Caco-2 (cell line): Measurements from ENCODE around the gene G2E3. TPM values are rescaled to one million over a fixed set of nuclear protein-coding genes. Genes with fewer than 3 reads are reported as not detected.
"Not testable (repeated sequence)": the region's sequence is repeated elsewhere in the genome, so short reads cannot be mapped to it uniquely, and the experiment has no call there.

Source experiments
- BruUV-seq: library from RNA; stranded (reverse); fragments of 400-500 nt; replicated peaks from 2 replicates; lab custom pipeline; 2021; lab: Mats Ljungman, UMichigan
- CTCF ChIA-PET: fragments of 300-600 bp; sonication (Branson Sonifier 250); formaldehyde crosslinking; loops from one replicate; lab custom pipeline; 2022; ENCODE audit warnings: antibody characterized with exemption; lab: Charles Lee
- POLR2A ChIA-PET: fragments of 300-600 bp; sonication (Branson Sonifier 250); formaldehyde crosslinking; loops from one replicate; lab custom pipeline; 2022; ENCODE audit warnings: antibody characterized with exemption; lab: Charles Lee
- DNase-seq, 2 experiments: peaks; one replicate each; pipeline versions ENCODE4 v3.0.0 to v3.0.0-alpha.2; 2020 to 2022
- H3K27me3 ChIP-seq: replicated peaks from 2 replicates; pipeline ENCODE4 v1.6.0; 2011; ENCODE audit warnings: low read length; ENCODE audit not compliant: control insufficient read depth, insufficient read depth
- H3K36me3 ChIP-seq: 2 replicates; pipeline ENCODE4 v1.5.1; 2011; ENCODE audit warnings: low read length; ENCODE audit not compliant: control insufficient read depth, insufficient read depth
- H3K4me1 ChIP-seq: fragments of 250-450 bp; sonication (Bioruptor Pico); 2 replicates; pipeline ENCODE4 v1.5.1; 2020; ENCODE audit warnings: mild to moderate bottlenecking
- H3K4me3 ChIP-seq: 2 replicates; pipeline ENCODE4 v1.5.1; 2011; ENCODE audit warnings: low read depth, mild to moderate bottlenecking, control low read depth, low read length
- H3K9me3 ChIP-seq: fragments of 250-450 bp; sonication (Bioruptor Pico); 2 replicates; pipeline ENCODE4 v1.5.1; 2020; ENCODE audit warnings: mild to moderate bottlenecking, moderate library complexity
- H3K27ac Mint-ChIP-seq: one replicate; pipeline ENCODE4 v1.8.0; 2022; ENCODE audit warnings: mixed read lengths; ENCODE audit not compliant: unreplicated experiment
- H3K27me3 Mint-ChIP-seq: one replicate; pipeline ENCODE4 v1.8.0; 2022; ENCODE audit warnings: mixed read lengths; ENCODE audit not compliant: insufficient read depth, unreplicated experiment
- H3K36me3 Mint-ChIP-seq: one replicate; pipeline ENCODE4 v1.8.0; 2022; ENCODE audit warnings: mild to moderate bottlenecking, mixed read lengths; ENCODE audit not compliant: insufficient read depth, unreplicated experiment
- H3K4me1 Mint-ChIP-seq: one replicate; pipeline ENCODE4 v1.8.0; 2022; ENCODE audit warnings: low read depth, mixed read lengths; ENCODE audit not compliant: unreplicated experiment
- H3K4me3 Mint-ChIP-seq: one replicate; pipeline ENCODE4 v1.8.0; 2022; ENCODE audit warnings: mild to moderate bottlenecking, moderate library complexity, mixed read lengths; ENCODE audit not compliant: unreplicated experiment
- H3K9me3 Mint-ChIP-seq: one replicate; pipeline ENCODE4 v1.8.0; 2022; ENCODE audit warnings: mixed read lengths; ENCODE audit not compliant: unreplicated experiment
- intact Hi-C: fragments of 100-400 bp; cut with micrococcal nuclease; formaldehyde crosslinking; loops from one replicate; pipeline ENCODE4 v1.10.0; 2022; ENCODE audit not compliant: unreplicated experiment
- total RNA-seq: library from RNA; stranded (reverse); gene quantifications from 2 replicates; pipeline ENCODE4 v1.2.3, GENCODE V29; 2022
- TF ChIP-seq, protein P1 (sequence below), 2 experiments: fragments of 200-600 bp in 1 of 2; IDR thresholded peaks; 1 replicate in 1 of 2; 2 replicates in 1 of 2; pipeline versions ENCODE4 v1.5.1 to v1.8.0; 2011 to 2022; ENCODE audit warnings: antibody characterized with exemption in 1 of 2, control low read depth in 1 of 2, inconsistent platforms in 1 of 2, low read depth in 1 of 2, low read length in 1 of 2, mild to moderate bottlenecking in 1 of 2, moderate library complexity in 1 of 2; ENCODE audit not compliant: insufficient read depth in 1 of 2, severe bottlenecking in 1 of 2, unreplicated experiment in 1 of 2

G2E3 gene
- total RNA-seq, 1 experiment from 2014 or later = 25.1 TPM

GRCh38 chr14:30638926-30639325 is 80.0 kb downstream of the G2E3 start:
- peaks cover 6% of the 10 kb centered on the region for H3K4me1 Mint-ChIP-seq
- H3K27me3 Mint-ChIP-seq = no peaks in the 10 kb centered on the region
- Histone ChIP-seq H3K9me3 (no peaks in the 10 kb centered on the region), H3K27me3 (no peaks in the 10 kb centered on the region), H3K4me3 (no peak overlapping the region), H3K36me3 (no peaks in the 10 kb centered on the region), H3K4me1 (peaks cover 20% of the 10 kb centered on the region)
- TF ChIP-seq, protein P1, sequence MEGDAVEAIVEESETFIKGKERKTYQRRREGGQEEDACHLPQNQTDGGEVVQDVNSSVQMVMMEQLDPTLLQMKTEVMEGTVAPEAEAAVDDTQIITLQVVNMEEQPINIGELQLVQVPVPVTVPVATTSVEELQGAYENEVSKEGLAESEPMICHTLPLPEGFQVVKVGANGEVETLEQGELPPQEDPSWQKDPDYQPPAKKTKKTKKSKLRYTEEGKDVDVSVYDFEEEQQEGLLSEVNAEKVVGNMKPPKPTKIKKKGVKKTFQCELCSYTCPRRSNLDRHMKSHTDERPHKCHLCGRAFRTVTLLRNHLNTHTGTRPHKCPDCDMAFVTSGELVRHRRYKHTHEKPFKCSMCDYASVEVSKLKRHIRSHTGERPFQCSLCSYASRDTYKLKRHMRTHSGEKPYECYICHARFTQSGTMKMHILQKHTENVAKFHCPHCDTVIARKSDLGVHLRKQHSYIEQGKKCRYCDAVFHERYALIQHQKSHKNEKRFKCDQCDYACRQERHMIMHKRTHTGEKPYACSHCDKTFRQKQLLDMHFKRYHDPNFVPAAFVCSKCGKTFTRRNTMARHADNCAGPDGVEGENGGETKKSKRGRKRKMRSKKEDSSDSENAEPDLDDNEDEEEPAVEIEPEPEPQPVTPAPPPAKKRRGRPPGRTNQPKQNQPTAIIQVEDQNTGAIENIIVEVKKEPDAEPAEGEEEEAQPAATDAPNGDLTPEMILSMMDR (IDR thresholded peaks at IDR 0.05; ENCODE audit: insufficient read depth in 1 of 2, low read depth in 1 of 2, low read length in 1 of 2, severe bottlenecking in 1 of 2, unreplicated experiment in 1 of 2) = no peak
- H3K9me3 Mint-ChIP-seq = no peaks in the 10 kb centered on the region
- CTCF ChIA-PET = no interaction called here
- BruUV-seq = no TSS peak
- POLR2A ChIA-PET = no interaction called here
- no peak for DNase-seq
- no peak overlapping the region for H3K4me3 Mint-ChIP-seq
- peaks cover 21% of the 10 kb centered on the region for H3K36me3 Mint-ChIP-seq
- no peak overlapping the region for H3K27ac Mint-ChIP-seq
- intact Hi-C loops = no loop called here

DNA sequence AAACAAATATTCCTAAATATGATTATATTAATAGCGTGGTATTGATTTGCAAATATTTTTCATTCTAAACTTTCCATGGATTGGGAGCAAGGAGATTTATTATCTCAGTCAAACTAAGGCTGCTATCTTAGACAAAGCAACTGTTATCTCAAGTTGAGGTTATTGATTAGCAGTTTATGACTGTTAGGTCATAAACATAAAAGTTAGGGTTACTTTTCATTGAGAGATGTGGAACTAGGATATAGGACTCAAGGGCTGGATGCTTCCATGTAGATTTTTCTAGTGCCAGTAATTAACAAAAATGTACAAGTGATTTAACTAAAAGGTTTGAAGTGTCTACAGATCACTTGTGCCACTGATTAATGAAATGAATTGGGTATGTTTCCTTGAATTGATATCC is 82.2 kb downstream of the G2E3 start:
- POLR2A ChIA-PET = no interaction called here
- intact Hi-C loops = no loop called here
- Histone ChIP-seq H3K9me3 (no peaks in the 10 kb centered on the region), H3K4me1 (peaks cover 20% of the 10 kb centered on the region), H3K36me3 (no peaks in the 10 kb centered on the region), H3K4me3 (no peak overlapping the region), H3K27me3 (no peaks in the 10 kb centered on the region)
- CTCF ChIA-PET = no interaction called here
- no TSS peak for BruUV-seq
- Mint-ChIP-seq H3K27ac (no peak overlapping the region), H3K4me3 (no peak overlapping the region), H3K27me3 (no peaks in the 10 kb centered on the region), H3K36me3 (peaks cover 38% of the 10 kb centered on the region), H3K9me3 (no peaks in the 10 kb centered on the region), H3K4me1 (peaks cover 6% of the 10 kb centered on the region)
- no peak for DNase-seq
- TF ChIP-seq, protein P1 (IDR thresholded peaks at IDR 0.05; ENCODE audit: insufficient read depth in 1 of 2, low read depth in 1 of 2, low read length in 1 of 2, severe bottlenecking in 1 of 2, unreplicated experiment in 1 of 2) = no peak

DNA sequence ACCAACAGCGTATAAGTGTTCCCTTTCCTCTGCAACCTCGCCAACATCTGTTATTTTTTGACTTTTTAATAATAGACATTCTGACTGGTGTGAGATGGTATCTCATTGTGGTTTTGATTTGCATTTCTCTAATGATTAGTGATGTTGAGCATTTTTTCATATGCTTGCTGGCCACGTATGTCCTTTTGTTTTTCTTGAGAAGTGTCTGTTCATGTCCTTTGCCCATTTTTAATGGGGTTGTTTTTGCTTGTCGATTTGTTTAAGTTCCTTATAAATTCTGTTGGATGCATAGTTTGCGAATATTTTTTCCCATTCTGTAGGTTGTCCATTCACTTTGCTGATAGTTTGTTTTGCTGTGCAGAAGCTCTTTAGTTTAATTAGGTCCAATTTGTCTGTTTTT is 85.5 kb downstream of the G2E3 start:
- H3K9me3 ChIP-seq, POLR2A ChIA-PET, BruUV-seq, H3K27ac Mint-ChIP-seq, H3K4me3 Mint-ChIP-seq, H3K27me3 Mint-ChIP-seq, intact Hi-C loops, DNase-seq, H3K27me3 ChIP-seq, CTCF ChIA-PET, H3K36me3 ChIP-seq, H3K9me3 Mint-ChIP-seq, H3K4me1 Mint-ChIP-seq, H3K4me3 ChIP-seq: not testable (repeated sequence)
- H3K36me3 Mint-ChIP-seq = peaks cover 45% of the 10 kb centered on the region
- peaks cover 20% of the 10 kb centered on the region for H3K4me1 ChIP-seq

DNA sequence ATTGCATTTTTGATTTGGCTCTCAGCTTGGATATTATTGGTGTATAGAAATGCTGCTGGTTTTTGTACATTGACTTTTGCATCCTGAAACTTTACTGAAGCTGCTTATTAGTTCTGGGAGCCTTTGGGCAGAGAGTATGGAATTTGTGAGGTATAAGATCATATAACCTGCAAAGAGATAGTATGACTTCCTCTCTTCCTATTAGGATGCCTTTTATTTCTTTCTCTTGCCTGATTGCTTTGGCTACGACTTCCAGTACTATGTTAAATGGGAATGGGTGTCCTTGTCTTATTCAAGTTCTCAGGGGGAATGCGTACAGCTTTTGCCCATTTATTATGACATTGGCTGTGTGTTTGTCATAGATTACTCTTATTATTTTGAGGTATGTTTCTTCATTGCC is 86.6 kb downstream of the G2E3 start:
- Histone ChIP-seq H3K4me3 (no peak overlapping the region), H3K9me3 (no peaks in the 10 kb centered on the region), H3K4me1 (peaks cover 11% of the 10 kb centered on the region), H3K27me3 (no peaks in the 10 kb centered on the region), H3K36me3 (no peaks in the 10 kb centered on the region)
- ChIA-PET POLR2A (no interaction called here), CTCF (no interaction called here)
- no TSS peak for BruUV-seq
- Mint-ChIP-seq H3K4me1 (peaks cover 6% of the 10 kb centered on the region), H3K27me3 (no peaks in the 10 kb centered on the region), H3K27ac (no peak overlapping the region), H3K9me3 (no peaks in the 10 kb centered on the region), H3K36me3 (peaks cover 50% of the 10 kb centered on the region), H3K4me3 (no peak overlapping the region)
- intact Hi-C loops = no loop called here
- DNase-seq = no peak
- TF ChIP-seq, protein P1 (IDR thresholded peaks at IDR 0.05; ENCODE audit: insufficient read depth in 1 of 2, low read depth in 1 of 2, low read length in 1 of 2, severe bottlenecking in 1 of 2, unreplicated experiment in 1 of 2) = no peak
